Keratinocyte (primary cell): ENCODE data around the gene LAMA2. TPM values are rescaled to one million over a fixed set of nuclear protein-coding genes. Genes with fewer than 3 reads are reported as not detected.

ENCODE experiments used
- DNase-seq: peaks from one replicate; pipeline ENCODE4 v3.0.0-alpha.2; 2011; ENCODE audit warnings: low read depth, missing footprints, low spot score
- FAIRE-seq: peaks from 2 replicates; lab custom pipeline; 2011; peaks lifted over from hg19 to GRCh38; lab: Jason Lieb, UNC
- H2AFZ ChIP-seq: 2 replicates; pipeline ENCODE4 v1.6.0; 2012; ENCODE audit warnings: low read length, control low read depth, inconsistent platforms; ENCODE audit not compliant: control insufficient read depth
- H3K27ac ChIP-seq: 2 replicates; pipeline ENCODE4 v1.5.1; 2011; ENCODE audit warnings: low read length; ENCODE audit not compliant: control insufficient read depth, insufficient read depth
- H3K27me3 ChIP-seq: 3 replicates; pipeline ENCODE4 v1.6.0; 2011; ENCODE audit warnings: low read length; ENCODE audit not compliant: control insufficient read depth, insufficient read depth; ENCODE audit errors: extremely low read depth
- H3K36me3 ChIP-seq, 2 experiments: 2 replicates in 1 of 2; 3 replicates in 1 of 2; pipeline ENCODE4 v1.5.1; 2011; ENCODE audit warnings: low read length in 2 of 2, mild to moderate bottlenecking in 1 of 2; ENCODE audit not compliant: control insufficient read depth in 2 of 2, insufficient read depth in 2 of 2; ENCODE audit errors: extremely low read depth in 1 of 2
- H3K4me1 ChIP-seq: 3 replicates; pipeline ENCODE4 v1.5.1; 2011; ENCODE audit warnings: low read length; ENCODE audit not compliant: control insufficient read depth, insufficient read depth; ENCODE audit errors: extremely low read depth
- H3K4me2 ChIP-seq: 3 replicates; pipeline ENCODE4 v1.6.0; 2011; ENCODE audit warnings: low read depth, low read length; ENCODE audit not compliant: control insufficient read depth, insufficient read depth; ENCODE audit errors: extremely low read depth
- H3K4me3 ChIP-seq, 3 experiments: fragments of 200-600 bp in 1 of 3; sonication (generic) in 1 of 3; 2 replicates in 2 of 3; 3 replicates in 1 of 3; pipeline ENCODE4 v1.5.1; 2011 to 2016; ENCODE audit warnings: low read length in 3 of 3, mild to moderate bottlenecking in 3 of 3, control low read depth in 2 of 3, inconsistent platforms in 1 of 3, low read depth in 1 of 3, mixed read lengths in 1 of 3, mixed run types in 1 of 3, moderate library complexity in 1 of 3; ENCODE audit not compliant: control insufficient read depth in 2 of 3, insufficient read depth in 2 of 3; ENCODE audit errors: extremely low read depth in 1 of 3
- H3K79me2 ChIP-seq: 2 replicates; pipeline ENCODE4 v1.6.0; 2012; ENCODE audit warnings: low read length; ENCODE audit not compliant: control insufficient read depth, insufficient read depth
- H3K9ac ChIP-seq: 3 replicates; pipeline ENCODE4 v1.6.0; 2011; ENCODE audit warnings: low read length; ENCODE audit not compliant: control insufficient read depth, insufficient read depth; ENCODE audit errors: extremely low read depth
- H3K9me1 ChIP-seq: 3 replicates; pipeline ENCODE4 v1.6.0; 2011; ENCODE audit warnings: low read length; ENCODE audit not compliant: control insufficient read depth, insufficient read depth; ENCODE audit errors: extremely low read depth
- H3K9me3 ChIP-seq: 2 replicates; pipeline ENCODE4 v1.5.1; 2012; ENCODE audit warnings: low read depth, low read length; ENCODE audit not compliant: control insufficient read depth
- H4K20me1 ChIP-seq: 3 replicates; pipeline ENCODE4 v1.6.0; 2011; ENCODE audit warnings: low read length; ENCODE audit not compliant: control insufficient read depth, insufficient read depth; ENCODE audit errors: extremely low read depth
- CTCF ChIP-seq, 3 experiments: IDR thresholded peaks in 1 of 3; conservative IDR thresholded peaks in 1 of 3; optimal IDR thresholded peaks in 1 of 3; 2 replicates in 2 of 3; 3 replicates in 1 of 3; pipeline versions ENCODE3 to v1.5.1; 2011; ENCODE audit warnings: low read length in 3 of 3, mild to moderate bottlenecking in 3 of 3, moderate library complexity in 2 of 3, control low read depth in 1 of 3, inconsistent platforms in 1 of 3; ENCODE audit not compliant: insufficient read depth in 2 of 3; ENCODE audit errors: extremely low read depth in 1 of 3
- EZH2 ChIP-seq: IDR thresholded peaks from one replicate; pipeline ENCODE4 v1.6.1; 2012; ENCODE audit warnings: inconsistent platforms, mild to moderate bottlenecking, low read length, moderate library complexity
- dilution Hi-C: fragments of 300-500 bp; cut with MboI; formaldehyde crosslinking; loops from one replicate; pipeline ENCODE4 v1.7.0; 2020; ENCODE audit warnings: low sequenced_read_pairs; ENCODE audit not compliant: extremely low pct_ligation_motif_present
- polyA plus RNA-seq, 5 experiments: library from polyadenylated mRNA; depleted of rRNA in 3 of 5; stranded (reverse) in 3 of 5; stranded (forward) in 1 of 5; unstranded in 1 of 5; fragments of >200 nt; gene quantifications; 1 replicate in 1 of 5; 2 replicates in 3 of 5; 3 replicates in 1 of 5; pipeline versions ENCODE4 v1.2.1 to v1.2.3, GENCODE V29; 2011 to 2012; ENCODE audit warnings: missing spikeins in 2 of 5, low read depth in 1 of 5, low replicate concordance in 1 of 5

LAMA2 gene
- polyA plus RNA-seq, 1 donor (not counting 4 experiments of a cell fraction or from before 2014, with no cell fraction given): 1.4 TPM

GRCh38 chr6:129200151-129200550 lies 317.2 kb downstream of the LAMA2 start:
- no peaks in the 10 kb centered on the region for H3K9me1 ChIP-seq

GRCh38 chr6:129203190-129203900 lies 320.4 kb downstream of the LAMA2 start:
- no peak for FAIRE-seq
- TF ChIP-seq CTCF (optimal IDR thresholded peaks at IDR 0.05 in 1 of 3, IDR thresholded peaks at IDR 0.05 in 1 of 3, conservative IDR thresholded peaks at IDR 0.05 in 1 of 3; ENCODE audit: extremely low read depth in 1 of 3, insufficient read depth in 2 of 3, low read length in 3 of 3): no peak
- DNase-seq: no peak

More at GRCh38 chr6:129200151-129200550, 317.2 kb downstream of the LAMA2 start:
- Histone ChIP-seq H3K27ac (no peak overlapping the region), H3K36me3 (no peaks in the 10 kb centered on the region), H3K27me3 (no peaks in the 10 kb centered on the region), H3K4me1 (no peaks in the 10 kb centered on the region), H3K4me2 (no peak overlapping the region), H3K9ac (no peak overlapping the region), H3K9me3 (no peaks in the 10 kb centered on the region), H2AFZ (no peak overlapping the region), H3K79me2 (no peaks in the 10 kb centered on the region), H3K4me3 (no peak overlapping the region), H4K20me1 (no peaks in the 10 kb centered on the region)
- TF ChIP-seq EZH2: no peak
- no peak for TF ChIP-seq CTCF (optimal IDR thresholded peaks at IDR 0.05 in 1 of 3, IDR thresholded peaks at IDR 0.05 in 1 of 3, conservative IDR thresholded peaks at IDR 0.05 in 1 of 3; ENCODE audit: extremely low read depth in 1 of 3, insufficient read depth in 2 of 3, low read length in 3 of 3)
- dilution Hi-C loops: no loop called here
- DNase-seq: no peak
- FAIRE-seq: no peak

More at GRCh38 chr6:129203190-129203900, 320.4 kb downstream of the LAMA2 start:
- Histone ChIP-seq H3K4me2 (no peak overlapping the region), H3K9ac (no peak overlapping the region), H3K27ac (no peak overlapping the region), H3K4me3 (no peak overlapping the region), H3K9me3 (no peaks in the 10 kb centered on the region), H3K27me3 (no peaks in the 10 kb centered on the region), H3K36me3 (no peaks in the 10 kb centered on the region), H3K9me1 (no peaks in the 10 kb centered on the region), H3K4me1 (no peaks in the 10 kb centered on the region), H4K20me1 (no peaks in the 10 kb centered on the region), H3K79me2 (no peaks in the 10 kb centered on the region), H2AFZ (no peak overlapping the region)
- dilution Hi-C loops: no loop called here
